Renal cortex interstitium (tissue), 11 donors: ENCODE measurements around the gene FNIP1. TPM values are rescaled to one million over a fixed set of nuclear protein-coding genes. Genes with fewer than 3 reads are reported as not detected.

Experiments used
- DNase-seq, 11 donors: peaks; one replicate each; pipeline ENCODE4 v3.0.0-alpha.2; 2013; ENCODE audit warnings: low read depth in 9 of 11, low spot score in 4 of 11; ENCODE audit errors: extremely low read depth in 1 of 11
- polyA plus RNA-seq, 3 donors: library from polyadenylated mRNA; unstranded; fragments of 120-200 nt; gene quantifications; one replicate each; pipeline ENCODE4 v1.2.1, GENCODE V29; 2013; ENCODE audit not compliant: insufficient read length in 3 of 3

FNIP1 gene
- polyA plus RNA-seq, 3 donors = 13.8 to 19.7 (median 16.6) TPM

GRCh38 chr5:131659841-131660240, 137.0 kb downstream of the FNIP1 start:
- DNase-seq = no peak

GRCh38 chr5:131659290-131659689, 137.5 kb downstream of the FNIP1 start:
- no peak for DNase-seq

GRCh38 chr5:131654776-131655175, 142.0 kb downstream of the FNIP1 start:
- DNase-seq = no peak

- DNase-seq = no peak
These were observed 142.5 kb downstream of the FNIP1 start for GRCh38 chr5:131654309-131654708.

GRCh38 chr5:131649161-131649560, 147.7 kb downstream of the FNIP1 start:
- no peak for DNase-seq

- DNase-seq = no peak
These were observed 149.6 kb downstream of the FNIP1 start for GRCh38 chr5:131647048-131647769.

- no peak for DNase-seq
These were observed 152.0 kb downstream of the FNIP1 start for GRCh38 chr5:131644822-131645221.

GRCh38 chr5:131644370-131644769, 152.4 kb downstream of the FNIP1 start:
- no peak for DNase-seq

- no peak for DNase-seq
These were observed 155.3 kb downstream of the FNIP1 start for GRCh38 chr5:131641494-131641893.

- DNase-seq = no peak
These were observed 156.6 kb downstream of the FNIP1 start for GRCh38 chr5:131640043-131640856.

GRCh38 chr5:131639148-131639547, 157.7 kb downstream of the FNIP1 start:
- no peak for DNase-seq

- DNase-seq = no peak
These were observed 159.1 kb downstream of the FNIP1 start for GRCh38 chr5:131637694-131638093.

GRCh38 chr5:131635684-131636572, 160.9 kb downstream of the FNIP1 start:
- DNase-seq = peak in 9 of 11 donors; percentile 8 to 61 (median 24)

GRCh38 chr5:131634996-131635683, 161.7 kb downstream of the FNIP1 start, which contains the start of gene RAPGEF6:
Gene RAPGEF6 (minus strand): TSS chr5:131635229. CDS start chr5:131635030, 199 bp downstream.
- peak; percentile 98 to 100 (median 99) for DNase-seq

- peak in 7 of 11 donors; percentile 10 to 37 (median 26) for DNase-seq
These were observed 162.2 kb downstream of the FNIP1 start for GRCh38 chr5:131634666-131634995.

- DNase-seq = peak in 1 of 11 donors; percentile 7
These were observed 162.6 kb downstream of the FNIP1 start for GRCh38 chr5:131634238-131634637.

GRCh38 chr5:131633830-131634229, 163.0 kb downstream of the FNIP1 start:
- no peak for DNase-seq

- no peak for DNase-seq
These were observed 165.9 kb downstream of the FNIP1 start for GRCh38 chr5:131630963-131631350.
